22Rv1 (cell line): ENCODE data around the gene C20orf144.

Experiments used
- H3K27ac ChIP-seq: fragments of 450-650 bp; 2 replicates; pipeline ENCODE4 v1.5.1; 2017
- ZFX ChIP-seq: fragments of 450-650 bp; IDR thresholded peaks from 2 replicates; pipeline ENCODE4 v1.6.1; 2017; ENCODE audit warnings: antibody characterized with exemption, borderline replicate concordance
- TF ChIP-seq, protein P1 (sequence below): fragments of 450-650 bp; IDR thresholded peaks from 2 replicates; pipeline ENCODE4 v1.5.1; 2017; ENCODE audit warnings: mild to moderate bottlenecking

The C20orf144 gene

DNA sequence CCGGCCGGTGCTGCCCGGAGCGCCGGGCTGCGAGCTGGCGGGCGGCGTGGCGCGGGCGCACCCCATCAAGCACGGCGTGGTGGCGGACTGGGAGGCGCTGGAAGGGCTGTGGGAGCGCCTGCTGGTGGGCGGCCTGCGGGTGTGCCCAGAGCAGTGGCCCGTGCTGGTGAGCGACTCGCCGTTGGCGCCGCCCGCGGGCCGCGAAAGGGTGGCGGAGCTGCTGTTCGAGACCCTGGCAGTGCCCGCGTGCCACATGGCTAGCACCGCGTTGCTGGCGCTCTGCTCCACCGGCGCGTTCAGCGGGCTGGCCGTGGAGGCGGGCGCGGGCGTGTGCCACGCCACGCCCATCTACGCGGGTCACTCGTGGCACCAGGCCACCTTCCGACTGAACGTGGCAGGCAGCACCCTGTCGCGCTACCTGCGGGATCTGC is 5.1 kb downstream of the C20orf144 start:
- peak overlapping the region; percentile 98 for H3K27ac ChIP-seq

DNA sequence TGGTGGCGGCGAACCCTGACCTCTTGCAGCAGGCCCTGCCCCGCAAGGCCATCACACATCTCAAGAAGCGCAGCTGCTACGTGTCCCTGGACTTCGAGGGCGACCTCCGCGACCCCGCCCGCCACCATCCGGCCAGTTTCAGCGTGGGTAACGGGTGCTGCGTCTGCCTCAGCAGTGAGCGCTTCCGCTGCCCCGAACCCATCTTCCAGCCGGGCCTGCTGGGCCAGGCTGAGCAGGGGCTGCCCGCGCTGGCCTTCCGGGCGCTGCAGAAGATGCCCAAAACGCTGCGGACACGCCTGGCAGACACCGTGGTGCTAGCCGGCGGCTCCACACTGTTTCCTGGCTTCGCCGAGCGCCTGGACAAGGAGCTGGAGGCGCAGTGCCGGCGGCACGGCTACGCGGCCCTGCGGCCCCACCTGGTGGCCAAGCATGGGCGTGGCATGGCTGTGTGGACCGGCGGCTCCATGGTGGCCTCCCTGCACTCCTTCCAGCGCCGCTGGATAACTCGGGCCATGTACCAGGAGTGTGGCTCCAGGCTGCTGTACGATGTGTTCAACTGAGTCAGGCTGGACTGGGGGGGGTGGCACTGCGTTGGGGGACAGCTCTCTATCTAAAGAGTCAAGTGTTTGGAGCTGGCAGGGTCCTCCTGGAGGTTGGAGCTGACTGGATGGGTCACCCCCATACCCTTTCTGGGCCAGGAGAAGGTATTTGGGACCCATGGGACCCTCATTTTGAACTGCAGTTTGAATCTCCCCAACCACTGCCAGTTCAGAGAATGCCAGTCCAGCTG is 5.7 kb downstream of the C20orf144 start:
- no peak for TF ChIP-seq ZFX
- TF ChIP-seq, protein P1, sequence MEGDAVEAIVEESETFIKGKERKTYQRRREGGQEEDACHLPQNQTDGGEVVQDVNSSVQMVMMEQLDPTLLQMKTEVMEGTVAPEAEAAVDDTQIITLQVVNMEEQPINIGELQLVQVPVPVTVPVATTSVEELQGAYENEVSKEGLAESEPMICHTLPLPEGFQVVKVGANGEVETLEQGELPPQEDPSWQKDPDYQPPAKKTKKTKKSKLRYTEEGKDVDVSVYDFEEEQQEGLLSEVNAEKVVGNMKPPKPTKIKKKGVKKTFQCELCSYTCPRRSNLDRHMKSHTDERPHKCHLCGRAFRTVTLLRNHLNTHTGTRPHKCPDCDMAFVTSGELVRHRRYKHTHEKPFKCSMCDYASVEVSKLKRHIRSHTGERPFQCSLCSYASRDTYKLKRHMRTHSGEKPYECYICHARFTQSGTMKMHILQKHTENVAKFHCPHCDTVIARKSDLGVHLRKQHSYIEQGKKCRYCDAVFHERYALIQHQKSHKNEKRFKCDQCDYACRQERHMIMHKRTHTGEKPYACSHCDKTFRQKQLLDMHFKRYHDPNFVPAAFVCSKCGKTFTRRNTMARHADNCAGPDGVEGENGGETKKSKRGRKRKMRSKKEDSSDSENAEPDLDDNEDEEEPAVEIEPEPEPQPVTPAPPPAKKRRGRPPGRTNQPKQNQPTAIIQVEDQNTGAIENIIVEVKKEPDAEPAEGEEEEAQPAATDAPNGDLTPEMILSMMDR, result peak; percentile 95
- H3K27ac ChIP-seq, result peak overlapping the region; percentile 98

More for the DNA sequence above, 5.1 kb downstream of the C20orf144 start:
- TF ChIP-seq, protein P1, result no peak
- TF ChIP-seq ZFX, result no peak

DNA sequence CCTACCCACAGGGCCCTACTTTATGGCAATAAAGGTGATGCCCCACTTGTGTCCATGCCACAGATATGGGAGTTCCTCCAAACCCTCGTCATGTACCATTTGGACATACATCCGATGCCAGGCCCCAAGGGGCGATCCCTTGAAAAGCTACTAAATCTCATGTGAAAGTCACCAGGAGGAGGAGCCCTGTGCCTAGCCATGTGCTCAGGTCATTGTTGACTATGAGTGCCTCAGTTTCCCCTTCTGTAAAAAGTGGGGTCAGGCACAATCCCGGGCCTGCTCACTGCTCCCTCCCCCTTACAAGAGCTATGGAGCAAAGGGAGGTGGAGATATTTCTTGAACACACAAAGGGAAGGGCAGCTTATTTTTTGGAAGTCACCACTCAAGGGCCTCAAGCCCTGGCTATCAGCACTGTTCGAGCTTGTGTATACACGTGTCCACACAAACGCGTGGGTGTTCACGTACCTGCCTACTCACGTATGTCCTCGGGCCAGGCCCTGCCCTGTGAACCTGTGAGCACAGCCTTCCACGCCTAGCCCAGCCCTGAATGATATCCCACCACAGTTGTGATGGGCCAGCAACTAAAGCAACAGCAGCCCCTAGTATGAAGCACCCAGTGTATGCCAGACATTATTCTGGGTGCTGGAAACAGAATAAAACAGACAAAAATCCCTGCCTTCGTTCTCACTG is 6.5 kb downstream of the C20orf144 start:
- no peak for TF ChIP-seq ZFX
- TF ChIP-seq, protein P1, result no peak
- peak overlapping the region; percentile 98 for H3K27ac ChIP-seq

DNA sequence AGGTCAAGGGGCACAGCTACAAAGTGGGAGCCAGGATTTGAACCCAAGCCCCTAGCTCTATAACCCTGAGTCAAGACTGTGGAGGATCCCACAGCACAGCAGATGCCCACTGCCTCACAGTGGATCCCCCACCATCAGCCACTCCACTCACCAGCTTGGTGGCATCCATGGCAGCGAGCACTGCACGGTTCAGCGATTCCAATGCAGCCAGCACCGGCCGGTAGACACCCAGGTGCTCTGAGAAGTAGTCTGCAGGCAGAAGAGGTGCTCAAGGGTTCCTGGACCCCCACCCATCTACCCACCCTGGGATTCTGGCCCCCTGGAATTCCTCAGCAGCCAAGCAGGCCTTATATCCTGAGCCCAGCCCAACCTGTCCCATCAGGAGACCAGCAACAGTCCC is 7.1 kb downstream of the C20orf144 start:
- TF ChIP-seq, protein P1, result no peak
- no peak for TF ChIP-seq ZFX
- peak overlapping the region; percentile 98 for H3K27ac ChIP-seq

DNA sequence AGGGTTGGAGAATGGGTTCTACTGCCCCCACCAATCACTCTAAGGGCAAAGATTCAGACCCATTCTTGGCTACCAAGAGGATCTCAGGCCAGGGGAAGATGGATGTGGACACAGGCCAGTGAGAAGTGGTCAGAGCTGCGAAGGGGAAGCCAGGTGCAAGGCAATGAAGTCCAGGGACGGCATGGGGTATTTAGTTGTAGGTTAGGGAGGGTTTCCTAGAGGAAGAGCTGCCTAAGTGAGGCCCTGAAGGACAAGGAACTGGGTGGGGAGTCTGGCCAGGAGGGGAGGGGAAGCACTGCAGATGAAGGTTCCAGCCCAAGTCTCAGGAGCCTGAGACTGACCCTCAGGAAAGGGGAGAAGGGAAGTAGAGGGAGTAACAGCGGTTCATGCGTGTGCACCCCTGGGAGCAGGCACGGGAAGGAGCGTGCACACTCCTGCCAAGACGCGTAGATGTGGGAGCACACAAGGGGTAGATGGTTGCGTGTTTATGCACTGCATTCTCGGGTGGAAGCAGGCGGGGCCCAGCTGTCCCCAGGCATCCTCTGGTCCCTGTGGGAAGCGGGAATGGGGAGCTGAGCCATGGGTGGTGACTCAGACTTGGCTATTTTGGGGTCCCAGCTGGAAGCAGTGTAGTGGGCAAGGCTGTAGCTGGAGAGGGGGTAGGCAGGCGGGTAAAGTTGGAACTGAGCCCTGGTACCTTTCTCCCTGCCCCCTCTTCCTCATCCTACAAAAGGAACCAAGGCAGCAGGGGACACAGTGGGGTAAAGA is 7.9 kb downstream of the C20orf144 start:
- TF ChIP-seq, protein P1, result no peak
- TF ChIP-seq ZFX, result no peak
- H3K27ac ChIP-seq, result peak overlapping the region; percentile 98

DNA sequence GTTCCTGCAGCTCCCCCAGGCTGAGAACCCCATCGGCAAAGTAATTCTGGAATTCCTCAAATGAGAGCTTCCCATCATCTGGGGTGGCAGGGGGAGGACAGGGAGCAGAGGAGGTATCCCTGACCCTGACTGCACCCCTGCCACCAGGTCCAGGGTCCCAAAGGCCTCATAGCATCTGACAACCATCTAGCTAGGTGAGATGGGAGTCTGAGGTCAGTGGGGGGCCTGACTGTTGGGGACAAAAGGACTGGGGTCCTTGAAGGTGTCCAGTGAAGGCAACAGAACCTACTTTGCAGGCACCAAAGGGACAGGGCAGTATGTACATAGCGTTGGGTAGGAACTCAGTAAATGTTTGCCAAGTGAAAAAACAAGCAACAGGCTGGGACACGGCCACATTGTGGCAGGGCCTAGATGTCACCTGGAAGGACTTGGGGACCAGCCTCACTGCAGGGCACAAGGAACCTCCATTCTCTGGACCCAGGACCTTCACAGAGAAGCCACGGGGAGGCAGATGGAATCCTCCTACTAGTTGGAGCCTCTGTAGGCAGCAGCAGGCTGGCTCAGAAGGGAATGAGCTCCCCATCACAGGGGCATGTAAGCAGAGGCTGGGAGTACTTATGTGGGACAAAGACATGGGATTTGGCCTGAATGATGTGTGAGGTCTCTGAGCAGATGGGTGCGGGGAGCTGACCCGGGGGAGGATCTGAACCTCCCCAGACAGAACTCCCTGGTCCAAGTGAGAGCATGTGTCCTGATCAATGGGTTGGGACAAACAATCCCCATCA is 8.8 kb downstream of the C20orf144 start:
- TF ChIP-seq, protein P1, result no peak
- no peak for TF ChIP-seq ZFX
- peak overlapping the region; percentile 98 for H3K27ac ChIP-seq
